NCI-H1694 treated with DMSO at 0.1 percent for 48 hours (cell line): ENCODE results near the gene AP3S2.
"Not testable (repeated sequence)": the region's sequence is repeated elsewhere in the genome, so short reads cannot be mapped to it uniquely, and the experiment has no call there.

Experiments
- DNase-seq: peaks from one replicate; lab custom pipeline; 2025; lab: John Stamatoyannopoulos, UW

Gene AP3S2

DNA sequence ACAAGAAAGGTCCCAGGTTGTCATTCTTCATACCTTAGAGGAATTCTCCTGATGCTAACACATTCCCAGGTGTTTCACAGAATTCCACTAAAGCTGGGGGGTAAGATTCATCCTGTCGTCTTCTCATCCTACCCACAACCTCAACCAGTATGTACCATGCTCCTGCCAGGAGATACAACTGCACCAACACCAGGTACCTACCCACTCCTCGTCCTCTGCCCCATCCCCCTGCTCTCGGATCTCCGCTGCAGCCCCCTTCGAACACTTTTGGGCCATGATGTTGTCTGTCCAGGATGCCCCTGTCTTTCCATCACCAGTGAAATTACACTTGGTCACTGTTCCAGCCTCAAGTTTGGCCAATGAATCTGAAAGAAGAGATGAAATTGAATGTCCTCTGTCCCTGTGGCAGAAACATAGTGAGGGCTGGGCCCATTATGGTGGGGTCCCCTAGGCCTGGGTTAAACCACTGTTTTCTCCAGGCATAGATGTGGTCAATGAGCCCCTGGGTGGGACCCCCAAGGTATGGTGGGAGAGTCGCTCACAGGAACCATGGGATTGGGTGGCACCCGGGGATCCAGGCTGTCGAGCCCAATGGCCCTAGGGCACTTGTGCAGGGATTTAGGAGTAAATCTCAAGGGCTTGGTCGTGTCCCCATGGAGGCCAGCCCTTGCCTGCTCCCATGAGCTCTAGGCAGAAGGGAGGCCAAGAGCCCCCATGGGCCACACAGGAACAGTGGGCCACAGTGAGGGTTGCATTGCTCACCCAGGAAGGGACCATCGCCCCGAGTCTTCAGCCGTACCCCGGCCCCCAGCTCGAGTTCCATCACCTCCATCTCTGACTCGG is 9.4 kb upstream of the AP3S2 start:
- DNase-seq = no peak

DNA sequence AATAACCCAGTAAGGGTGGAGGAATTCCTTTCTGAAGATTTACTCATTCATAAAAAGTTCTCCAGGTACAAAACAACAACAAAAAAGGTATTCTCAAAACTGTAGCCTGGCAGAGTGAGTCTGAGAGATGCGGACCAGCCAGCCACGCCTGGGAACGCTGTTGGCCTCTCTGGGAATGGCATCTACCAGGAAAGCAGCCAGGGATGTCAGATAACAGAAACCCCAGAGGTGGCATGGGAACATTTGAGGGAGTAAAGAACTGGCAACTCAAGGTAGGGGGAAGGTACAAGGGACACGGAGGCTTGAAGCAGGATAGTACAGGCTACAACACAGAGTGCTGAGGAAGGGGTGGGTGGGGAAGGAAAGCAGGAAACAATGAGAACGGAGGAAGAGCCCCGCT is 7.1 kb upstream of the AP3S2 start:
- DNase-seq = no peak

DNA sequence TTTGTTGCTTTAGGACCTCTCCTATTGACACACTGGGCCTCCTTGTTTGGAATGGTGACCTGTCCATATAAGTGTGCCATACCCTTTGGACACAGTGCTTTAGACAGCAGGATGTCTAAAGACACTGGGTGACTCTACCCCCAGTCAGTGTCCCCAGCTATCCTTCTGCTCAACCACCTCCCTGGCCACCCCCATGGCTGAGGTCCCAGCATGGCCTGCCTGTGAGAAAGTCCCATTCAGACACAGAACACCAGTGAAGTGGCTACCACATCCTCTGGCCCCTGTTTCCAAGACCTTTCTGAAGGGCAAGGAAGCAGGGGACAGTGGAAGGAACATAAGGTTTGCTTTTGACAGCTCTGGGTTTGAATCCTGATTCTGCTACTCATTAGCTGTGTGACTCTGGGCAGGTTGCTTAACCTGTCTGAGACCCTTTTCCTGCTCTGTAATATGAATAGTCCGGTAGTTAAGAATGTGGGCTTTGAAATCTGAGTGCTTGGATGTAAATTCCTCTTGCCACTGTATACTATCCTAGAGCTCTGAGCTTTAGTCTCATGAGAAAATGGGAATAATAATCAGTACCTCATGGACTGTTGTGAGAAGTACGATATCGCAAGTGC is 6.3 kb upstream of the AP3S2 start:
- DNase-seq = no peak

DNA sequence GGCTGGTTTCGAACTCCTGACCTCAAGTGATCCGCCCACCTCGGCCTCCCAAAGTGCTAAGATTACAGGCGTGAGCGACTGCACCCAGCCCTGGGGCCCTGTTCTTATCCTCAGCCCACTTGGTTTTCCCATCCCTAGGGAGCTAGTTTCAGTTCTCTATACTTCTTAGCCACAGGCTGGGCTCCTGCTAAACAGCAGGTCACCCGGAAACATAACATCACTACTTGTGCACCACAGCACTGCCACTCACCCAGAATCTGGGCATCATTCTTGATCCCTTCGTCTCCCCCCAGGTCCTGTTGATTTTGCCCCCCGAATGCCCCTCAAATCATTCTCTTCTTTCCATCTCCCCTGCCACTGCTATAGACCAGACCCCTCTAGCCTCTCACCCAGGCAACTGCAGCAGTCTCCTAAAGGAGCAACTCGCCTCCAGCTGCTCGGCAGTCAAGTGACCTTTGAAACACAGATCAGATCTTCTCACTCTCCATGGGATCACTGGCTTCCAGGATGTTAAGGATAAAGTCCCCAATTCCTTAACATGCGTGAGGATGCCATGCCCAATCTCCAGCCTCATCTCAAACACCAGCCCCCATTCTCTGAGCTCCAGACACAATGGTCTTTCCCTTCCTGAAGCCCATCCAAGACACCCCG is 5.6 kb upstream of the AP3S2 start:
- DNase-seq = no peak

DNA sequence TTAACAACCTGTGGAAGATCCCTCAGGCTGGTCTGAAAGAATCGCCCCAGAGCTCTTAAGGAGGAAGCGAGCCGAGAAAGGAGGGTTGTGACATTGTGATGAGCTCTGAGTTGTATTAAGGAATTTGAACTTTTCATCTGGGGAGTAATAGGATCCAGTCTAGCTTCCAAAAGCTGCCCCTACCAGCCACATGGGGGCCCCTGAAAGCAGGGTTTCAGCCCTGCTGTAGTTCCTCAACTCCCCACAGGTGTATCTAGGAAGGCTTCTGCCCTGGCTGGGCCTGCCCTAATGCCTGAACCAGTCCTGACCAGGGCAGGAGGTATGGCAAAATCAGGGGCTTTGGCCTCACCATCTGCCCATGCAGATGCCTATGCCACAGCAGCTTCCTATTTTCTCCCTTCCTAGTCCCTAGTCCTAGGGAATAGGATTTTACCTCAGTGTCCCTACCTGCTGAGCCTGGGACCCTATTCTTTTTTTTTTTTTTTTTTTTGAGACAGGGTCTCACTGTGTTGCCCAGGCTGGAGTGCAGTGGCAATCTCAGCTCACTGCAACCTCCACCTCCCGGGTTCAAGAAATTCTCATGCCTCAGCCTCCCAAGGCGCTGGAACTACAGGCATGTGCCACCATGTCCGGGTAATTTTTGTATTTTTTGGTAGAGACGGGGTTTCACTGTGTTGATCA is 5.0 kb upstream of the AP3S2 start:
- DNase-seq = no peak

DNA sequence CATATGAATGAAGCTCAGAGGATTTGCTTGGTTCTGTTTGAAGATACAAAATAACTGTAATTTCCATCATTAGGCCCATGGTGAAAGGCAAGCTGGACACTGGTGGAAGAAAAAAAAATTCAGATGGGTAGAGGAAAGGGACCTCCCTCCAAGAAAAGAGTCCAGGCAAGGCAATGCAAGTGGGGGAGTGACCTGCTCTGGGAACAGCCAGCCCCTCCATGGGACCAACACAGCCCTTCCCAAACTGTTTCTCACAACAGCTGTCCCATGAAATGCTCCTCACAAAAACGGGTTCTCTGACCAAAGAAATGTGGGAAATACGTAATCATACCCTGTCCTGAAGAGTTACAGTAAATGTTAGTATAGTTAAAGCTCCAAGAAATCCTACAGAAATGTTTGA is 4.4 kb upstream of the AP3S2 start:
- no peak for DNase-seq

DNA sequence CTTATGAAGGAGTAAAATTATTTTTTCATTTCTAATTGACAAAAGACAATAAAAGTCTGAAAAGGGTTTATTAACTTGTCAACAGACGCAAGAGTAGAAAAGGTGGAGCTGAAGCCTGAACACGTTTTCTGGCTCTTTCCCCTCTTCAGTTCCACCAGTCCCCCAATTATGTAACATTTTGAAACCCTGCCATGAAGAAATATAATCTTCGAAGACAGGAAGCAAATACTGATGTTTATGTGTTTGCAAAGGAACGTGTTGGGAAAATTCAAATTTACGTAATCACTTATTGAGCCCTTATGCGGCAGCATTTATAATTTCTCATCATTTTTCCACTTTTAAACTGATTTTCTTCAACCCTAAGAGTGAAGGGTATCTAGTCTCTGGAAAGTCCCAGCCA is 767 bp downstream of the AP3S2 start:
- no peak for DNase-seq

DNA sequence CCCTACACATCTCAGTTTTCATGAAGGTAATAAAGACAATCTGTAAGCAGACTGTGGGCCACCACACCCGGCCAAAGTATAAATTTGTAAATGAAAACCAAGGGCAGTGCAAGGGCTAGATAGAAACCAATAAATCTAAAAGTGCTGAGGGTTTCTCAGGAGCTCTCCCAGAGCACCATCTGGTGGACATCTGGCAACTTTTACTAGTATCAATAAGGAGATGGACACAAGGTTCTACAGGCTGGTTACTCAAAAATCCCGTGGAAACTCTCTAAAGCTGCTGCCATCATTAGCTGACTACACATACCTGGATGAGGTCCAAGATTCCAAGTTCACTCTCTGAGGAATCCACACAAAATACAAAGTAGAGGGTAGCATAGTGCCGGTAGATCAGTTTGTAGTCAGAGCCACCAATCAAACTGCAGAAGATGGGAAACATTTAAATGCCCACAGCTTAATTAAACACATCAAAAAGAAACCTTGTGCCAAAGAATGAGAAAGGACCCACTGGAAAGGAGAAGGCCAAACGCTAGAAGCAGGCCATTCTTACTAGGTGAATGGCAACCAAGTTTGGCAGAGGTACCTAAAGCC is 5.5 kb downstream of the AP3S2 start:
- no peak for DNase-seq

DNA sequence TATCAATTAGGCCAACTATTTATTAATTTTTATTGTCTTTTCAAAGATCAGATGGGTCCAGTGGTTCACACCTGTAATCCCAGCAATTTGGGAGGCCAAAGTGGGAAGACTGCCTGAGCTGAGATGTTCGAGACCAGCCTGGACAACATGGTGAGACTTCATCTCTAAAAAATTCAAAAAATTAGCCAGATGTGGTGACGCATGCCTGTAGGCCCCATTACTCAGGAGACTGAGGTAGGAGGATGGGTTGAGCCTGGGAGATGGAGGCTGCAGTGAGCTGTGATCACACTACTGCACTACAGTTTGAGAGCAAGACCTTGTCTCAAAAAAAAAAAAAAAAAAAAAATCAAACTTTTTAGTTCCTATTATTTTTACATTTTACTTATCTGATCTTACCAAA is 8.2 kb downstream of the AP3S2 start:
- no peak for DNase-seq

DNA sequence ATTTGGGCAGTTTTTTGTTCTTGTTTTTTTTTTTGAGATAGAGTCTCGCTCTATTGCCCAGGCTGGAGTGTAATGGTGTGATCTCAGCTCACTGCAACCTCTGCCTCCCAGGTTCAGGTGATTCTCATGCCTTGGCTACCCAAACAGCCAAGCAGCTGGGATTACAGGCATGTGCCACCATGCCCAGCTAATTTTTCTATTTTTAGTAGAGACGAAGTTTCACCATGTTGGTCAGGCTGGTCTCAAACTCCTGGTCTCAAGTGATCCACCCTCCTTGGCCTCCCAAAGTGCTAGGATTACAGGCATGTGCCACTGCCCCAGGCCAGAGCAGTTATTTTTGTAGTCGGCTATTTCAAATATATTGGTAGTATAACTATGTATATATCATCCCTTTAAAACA is 8.6 kb downstream of the AP3S2 start:
- not testable (repeated sequence) for DNase-seq

DNA sequence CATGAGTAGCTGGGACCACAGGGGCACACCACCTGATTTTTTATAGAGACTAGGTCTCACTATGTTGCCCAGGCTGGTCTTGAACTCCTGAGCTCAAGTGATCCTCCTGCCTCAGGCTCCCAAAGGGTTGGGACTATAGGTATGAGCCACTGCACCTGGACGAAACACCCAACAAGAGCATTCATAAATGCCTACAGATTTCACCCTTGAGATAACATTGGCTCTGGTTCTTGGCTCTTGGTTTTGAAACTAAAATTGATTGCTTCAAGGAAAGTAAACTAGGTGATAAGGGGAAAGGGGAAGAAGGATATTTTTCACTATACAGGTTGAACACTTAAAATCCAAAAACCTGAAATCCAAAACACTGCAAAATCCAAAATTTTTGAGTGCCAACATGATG is 10.3 kb downstream of the AP3S2 start:
- no peak for DNase-seq

DNA sequence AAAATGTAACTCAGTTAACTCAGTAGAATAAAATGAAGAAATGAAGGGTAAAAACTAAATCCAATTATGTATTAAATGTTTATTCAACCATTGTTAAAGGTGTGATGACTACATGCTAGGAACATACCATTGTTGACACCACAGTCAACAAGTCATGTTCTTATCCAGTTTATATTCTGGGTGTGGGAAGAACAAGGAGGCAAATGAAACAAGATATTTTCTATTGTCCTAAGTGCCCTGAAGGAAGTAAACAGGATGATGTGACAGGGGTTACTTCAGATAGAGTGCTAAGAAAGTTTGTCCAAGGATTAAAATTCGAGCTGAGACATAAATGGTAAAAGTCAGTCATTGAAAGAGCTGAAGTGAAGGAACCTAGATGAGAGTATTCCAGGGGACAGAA is 13.1 kb downstream of the AP3S2 start:
- no peak for DNase-seq

DNA sequence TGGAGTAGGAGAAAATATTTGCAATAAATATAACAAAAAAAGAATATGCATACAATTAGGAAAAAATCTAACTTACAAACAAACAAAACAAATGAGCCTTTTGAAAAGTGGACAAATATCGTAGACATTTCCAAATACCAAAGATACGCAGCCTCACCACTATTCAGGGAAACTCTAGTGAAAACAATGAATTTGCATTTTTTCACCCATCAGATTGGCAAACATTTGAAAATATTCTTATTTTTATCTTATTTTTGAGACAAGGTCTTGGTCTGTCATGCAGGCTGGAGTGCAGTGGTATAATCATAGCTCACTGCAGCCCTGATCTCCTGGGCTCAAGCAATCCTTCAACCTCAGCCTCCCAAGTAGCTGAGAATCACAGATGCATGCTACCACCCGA is 15.5 kb downstream of the AP3S2 start:
- no peak for DNase-seq

DNA sequence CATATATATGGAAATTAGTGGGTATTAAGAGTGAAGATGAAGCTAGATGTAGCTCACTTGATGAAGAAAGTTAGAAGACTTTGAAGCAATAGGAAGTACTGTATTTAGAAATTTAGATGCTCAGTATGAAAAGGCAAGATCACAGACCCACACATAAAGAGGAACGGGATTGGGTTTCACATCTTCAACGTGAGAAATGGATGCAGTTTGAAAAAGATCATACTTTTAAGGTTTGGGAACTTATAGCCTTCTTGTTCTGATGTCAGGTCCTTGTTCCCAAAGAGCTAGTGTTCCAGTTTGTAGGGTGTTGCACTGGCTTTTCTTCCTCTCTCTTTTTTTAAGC is 16.7 kb downstream of the AP3S2 start:
- DNase-seq = no peak

DNA sequence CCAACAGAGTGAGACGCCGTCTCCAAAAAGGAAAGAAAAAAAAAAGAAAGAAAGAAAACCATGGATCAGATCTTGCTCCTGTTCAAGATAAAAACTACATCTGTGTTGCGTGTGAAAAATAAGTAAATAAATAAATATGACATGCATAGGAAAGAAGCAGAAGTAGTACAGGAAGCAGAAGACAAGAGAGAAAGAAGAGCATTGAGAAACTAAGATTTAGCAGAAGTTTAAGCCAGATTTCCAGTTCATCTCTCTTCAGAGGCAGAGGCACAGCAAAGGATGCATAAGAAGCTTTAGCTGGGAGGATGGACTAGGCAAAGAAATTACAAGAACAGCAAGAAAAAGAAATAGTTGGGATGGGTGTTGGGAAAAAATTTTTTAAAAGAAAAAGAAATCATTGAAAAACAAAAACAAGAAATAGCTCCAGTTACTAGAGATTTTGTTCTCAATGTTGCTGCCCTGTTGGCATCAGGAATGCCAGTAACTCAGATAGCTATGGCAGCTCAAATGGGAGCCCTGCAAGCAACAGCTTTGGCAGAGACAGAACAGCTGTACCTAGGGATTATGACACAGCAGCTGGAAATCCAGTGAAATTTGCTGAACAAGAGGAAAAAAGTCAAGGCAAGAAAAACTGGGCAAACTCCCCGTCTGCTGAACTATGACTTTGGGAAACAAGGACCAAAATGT is 17.3 kb downstream of the AP3S2 start:
- no peak for DNase-seq

DNA sequence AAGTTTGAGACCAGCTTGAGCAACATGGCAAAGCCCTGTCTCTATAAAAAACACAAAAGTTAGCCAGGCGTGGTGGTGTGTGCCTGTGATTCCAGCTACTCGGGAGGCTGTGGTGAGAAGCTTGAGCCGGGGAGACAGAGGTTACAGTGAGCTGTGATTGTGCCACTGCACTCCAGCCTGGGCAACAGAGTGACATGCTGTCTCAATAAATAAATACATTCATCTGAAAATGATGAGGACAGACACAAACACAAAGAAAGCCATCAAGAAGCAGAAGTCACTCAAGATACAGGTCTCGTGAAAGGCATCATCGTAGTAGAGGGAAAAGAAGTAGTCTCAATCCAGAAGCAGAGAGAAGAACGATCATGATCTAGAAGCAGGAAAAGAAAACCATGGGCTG is 18.1 kb downstream of the AP3S2 start:
- no peak for DNase-seq

DNA sequence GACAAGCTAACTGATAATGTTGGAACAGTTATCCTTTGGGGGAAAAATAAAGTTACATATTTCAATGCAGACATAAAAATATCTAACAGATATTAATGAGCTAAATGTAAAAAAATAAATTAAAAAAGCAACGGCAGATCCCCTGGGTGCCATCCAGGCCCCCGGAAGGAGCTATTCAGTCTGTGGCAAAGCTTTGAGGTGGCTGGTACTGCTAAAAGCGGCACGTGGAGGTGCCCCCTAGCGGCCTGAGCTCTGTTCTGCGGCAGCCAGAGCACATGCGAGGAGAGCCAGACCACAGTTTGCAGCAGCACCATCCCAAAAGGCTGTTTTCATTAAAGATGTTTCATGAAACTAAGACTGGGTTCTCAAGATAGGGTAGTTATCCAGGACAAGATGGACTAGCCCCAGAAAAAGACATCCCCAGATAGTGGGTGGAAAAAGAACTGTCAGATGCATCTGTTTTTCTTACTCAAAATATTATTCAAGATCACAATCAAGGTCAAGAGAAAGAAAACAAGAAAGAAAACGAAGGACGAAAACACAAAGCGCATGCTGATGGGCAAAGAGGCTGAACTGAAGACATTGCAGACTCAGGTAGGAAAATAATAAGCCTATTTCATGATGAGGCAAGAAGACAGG is 18.7 kb downstream of the AP3S2 start:
- DNase-seq = peak; percentile 34

DNA sequence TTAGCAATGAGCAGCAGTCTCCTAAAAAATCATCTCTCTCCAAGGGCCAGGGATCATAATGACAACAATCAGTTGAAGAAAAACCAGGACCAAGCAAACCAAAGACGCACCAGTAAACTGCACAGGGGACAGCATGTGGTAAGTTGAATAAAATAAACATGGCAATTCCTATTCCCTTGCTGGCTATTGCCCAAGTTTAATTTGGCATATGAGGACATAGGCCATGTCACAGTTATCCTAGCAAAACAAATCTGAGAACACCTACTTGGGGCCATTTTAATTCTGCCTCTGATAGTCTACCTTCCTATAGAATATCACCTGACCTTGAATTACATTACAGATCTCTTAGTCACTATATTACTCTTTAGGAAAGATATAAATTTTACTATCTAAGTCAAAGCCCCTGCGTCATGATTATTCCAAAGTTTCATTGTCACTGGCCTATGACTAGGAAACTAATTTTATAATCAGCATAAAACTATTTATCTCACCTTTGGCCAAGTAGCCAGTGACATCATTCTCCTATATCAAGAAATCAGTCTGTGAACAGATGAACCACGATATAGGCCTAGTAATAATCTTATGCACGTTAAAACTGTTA is 23.0 kb downstream of the AP3S2 start:
- no peak for DNase-seq

DNA sequence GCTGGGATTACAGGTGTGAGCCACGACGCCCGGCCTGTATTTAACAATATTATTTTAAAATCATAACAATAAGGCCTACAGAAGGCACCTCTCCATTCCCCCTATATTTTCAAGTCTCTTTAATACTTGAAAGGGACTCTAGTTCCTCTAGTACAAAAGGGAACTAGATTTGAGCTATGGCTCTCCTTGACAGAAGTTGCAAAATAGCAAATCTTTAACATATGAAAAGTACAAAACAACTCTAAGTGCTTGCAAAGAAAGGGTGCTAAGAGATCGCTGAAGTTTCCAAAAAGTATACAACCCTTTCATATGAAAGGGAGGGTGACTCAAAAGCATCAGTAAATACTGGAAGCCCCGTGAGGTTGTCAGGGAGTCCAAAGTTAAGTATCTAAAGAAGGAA is 23.8 kb downstream of the AP3S2 start:
- DNase-seq = no peak

DNA sequence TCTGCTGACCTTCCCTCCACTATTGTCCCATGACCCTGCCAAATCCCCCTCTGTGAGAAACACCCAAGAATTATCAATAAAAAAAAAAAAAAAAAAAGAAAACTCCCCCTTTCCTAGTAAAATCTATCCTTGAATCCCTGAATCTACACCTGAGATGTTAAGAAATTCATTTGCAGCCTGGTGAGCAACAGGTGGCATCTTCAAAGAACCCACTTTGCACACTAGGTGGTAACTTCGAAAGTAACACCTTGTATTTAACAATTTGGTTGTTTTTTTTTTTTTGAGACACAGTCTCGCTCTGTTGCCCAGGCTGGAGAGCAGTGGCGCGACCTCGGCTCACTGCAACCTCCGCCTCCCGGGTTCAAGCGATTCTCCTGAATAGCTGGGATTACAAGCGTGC is 24.3 kb downstream of the AP3S2 start:
- DNase-seq = not testable (repeated sequence)
